Keratinocyte (primary cell): ENCODE results near the gene ASB6.

Experiments
- CTCF ChIP-seq, 3 experiments: IDR thresholded peaks in 1 of 3; conservative IDR thresholded peaks in 1 of 3; optimal IDR thresholded peaks in 1 of 3; 2 replicates in 2 of 3; 3 replicates in 1 of 3; pipeline versions ENCODE3 to v1.5.1; 2011; ENCODE audit warnings: low read length in 3 of 3, mild to moderate bottlenecking in 3 of 3, moderate library complexity in 2 of 3, control low read depth in 1 of 3, inconsistent platforms in 1 of 3; ENCODE audit not compliant: insufficient read depth in 2 of 3; ENCODE audit errors: extremely low read depth in 1 of 3
- EZH2 ChIP-seq: IDR thresholded peaks from one replicate; pipeline ENCODE4 v1.6.1; 2012; ENCODE audit warnings: inconsistent platforms, mild to moderate bottlenecking, low read length, moderate library complexity

- TF ChIP-seq CTCF (optimal IDR thresholded peaks at IDR 0.05 in 1 of 3, IDR thresholded peaks at IDR 0.05 in 1 of 3, conservative IDR thresholded peaks at IDR 0.05 in 1 of 3; ENCODE audit: extremely low read depth in 1 of 3, insufficient read depth in 2 of 3, low read length in 3 of 3), result no peak
- no peak for TF ChIP-seq EZH2
Measured at GRCh38 chr9:129586685-129587084, 55.3 kb downstream of the ASB6 start.
